KMS-11 (cell line): ENCODE measurements around the gene ASF1B.

Source experiments
- H2AFZ ChIP-seq: fragments of 200-600 bp; sonication (generic); 2 replicates; pipeline ENCODE4 v1.6.1; 2016; ENCODE audit warnings: antibody characterized with exemption, mixed run types, low read depth
- H3K27ac ChIP-seq: fragments of 200-600 bp; sonication (generic); 2 replicates; pipeline ENCODE4 v1.6.1; 2016; ENCODE audit warnings: mild to moderate bottlenecking, mixed run types
- H3K27me3 ChIP-seq: fragments of 200-600 bp; sonication (generic); 2 replicates; pipeline ENCODE4 v1.6.1; 2017; ENCODE audit warnings: mild to moderate bottlenecking, low read depth, mixed run types, moderate library complexity; ENCODE audit not compliant: insufficient read depth
- H3K36me3 ChIP-seq: fragments of 200-600 bp; sonication (generic); 2 replicates; pipeline ENCODE4 v1.6.1; 2017; ENCODE audit warnings: mild to moderate bottlenecking, mixed run types; ENCODE audit not compliant: insufficient read depth
- H3K4me1 ChIP-seq: fragments of 200-600 bp; sonication (generic); 2 replicates; pipeline ENCODE4 v1.6.1; 2016; ENCODE audit warnings: mild to moderate bottlenecking, low read depth, mixed run types; ENCODE audit not compliant: poor library complexity, severe bottlenecking
- H3K4me2 ChIP-seq: fragments of 200-600 bp; sonication (generic); 2 replicates; pipeline ENCODE4 v1.7.0; 2016; ENCODE audit warnings: mild to moderate bottlenecking, mixed run types
- H3K4me3 ChIP-seq: fragments of 200-600 bp; sonication (generic); IDR thresholded peaks from 2 replicates; pipeline ENCODE4 v1.6.1; 2017; ENCODE audit warnings: low read depth, low read length, mixed read lengths; ENCODE audit not compliant: insufficient read depth
- H3K79me2 ChIP-seq: fragments of 200-600 bp; sonication (generic); 2 replicates; pipeline ENCODE4 v1.6.1; 2016; ENCODE audit warnings: low read depth, mixed run types; ENCODE audit not compliant: insufficient read depth
- H3K9ac ChIP-seq: fragments of 200-600 bp; sonication (generic); 2 replicates; pipeline ENCODE4 v1.6.1; 2016; ENCODE audit warnings: mild to moderate bottlenecking, mixed run types
- H4K20me1 ChIP-seq: fragments of 200-600 bp; sonication (generic); 2 replicates; pipeline ENCODE4 v1.6.1; 2016; ENCODE audit warnings: mild to moderate bottlenecking, mixed run types; ENCODE audit not compliant: insufficient read depth
- TF ChIP-seq, protein P1 (sequence below): fragments of 200-600 bp; sonication (generic); conservative IDR thresholded peaks from 2 replicates; pipeline ENCODE4 v1.6.1; 2017; ENCODE audit warnings: low read depth, mild to moderate bottlenecking, antibody characterized with exemption, low read length, moderate library complexity, mixed read lengths

Gene ASF1B

GRCh38 chr19:14142262-14143190 is 6.1 kb upstream of the ASF1B start:
- TF ChIP-seq, protein P1, sequence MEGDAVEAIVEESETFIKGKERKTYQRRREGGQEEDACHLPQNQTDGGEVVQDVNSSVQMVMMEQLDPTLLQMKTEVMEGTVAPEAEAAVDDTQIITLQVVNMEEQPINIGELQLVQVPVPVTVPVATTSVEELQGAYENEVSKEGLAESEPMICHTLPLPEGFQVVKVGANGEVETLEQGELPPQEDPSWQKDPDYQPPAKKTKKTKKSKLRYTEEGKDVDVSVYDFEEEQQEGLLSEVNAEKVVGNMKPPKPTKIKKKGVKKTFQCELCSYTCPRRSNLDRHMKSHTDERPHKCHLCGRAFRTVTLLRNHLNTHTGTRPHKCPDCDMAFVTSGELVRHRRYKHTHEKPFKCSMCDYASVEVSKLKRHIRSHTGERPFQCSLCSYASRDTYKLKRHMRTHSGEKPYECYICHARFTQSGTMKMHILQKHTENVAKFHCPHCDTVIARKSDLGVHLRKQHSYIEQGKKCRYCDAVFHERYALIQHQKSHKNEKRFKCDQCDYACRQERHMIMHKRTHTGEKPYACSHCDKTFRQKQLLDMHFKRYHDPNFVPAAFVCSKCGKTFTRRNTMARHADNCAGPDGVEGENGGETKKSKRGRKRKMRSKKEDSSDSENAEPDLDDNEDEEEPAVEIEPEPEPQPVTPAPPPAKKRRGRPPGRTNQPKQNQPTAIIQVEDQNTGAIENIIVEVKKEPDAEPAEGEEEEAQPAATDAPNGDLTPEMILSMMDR, result no peak
- H3K4me2 ChIP-seq, result no peak overlapping the region
- no peak overlapping the region for H3K27ac ChIP-seq
- no peaks in the 10 kb centered on the region for H3K27me3 ChIP-seq
- no peak overlapping the region for H2AFZ ChIP-seq
- H3K79me2 ChIP-seq, result no peaks in the 10 kb centered on the region
- no peaks in the 10 kb centered on the region for H4K20me1 ChIP-seq
- no peaks in the 10 kb centered on the region for H3K36me3 ChIP-seq
- H3K4me3 ChIP-seq, result no peak overlapping the region
- H3K4me1 ChIP-seq, result peaks cover 8% of the 10 kb centered on the region
- no peak overlapping the region for H3K9ac ChIP-seq

- Histone ChIP-seq H3K79me2 (no peaks in the 10 kb centered on the region), H3K27ac (no peak overlapping the region), H3K36me3 (no peaks in the 10 kb centered on the region), H4K20me1 (no peaks in the 10 kb centered on the region), H3K4me1 (peaks cover 8% of the 10 kb centered on the region), H2AFZ (no peak overlapping the region), H3K27me3 (no peaks in the 10 kb centered on the region), H3K9ac (no peak overlapping the region), H3K4me2 (no peak overlapping the region), H3K4me3 (no peak overlapping the region)
- TF ChIP-seq, protein P1, result no peak
These were observed 4.7 kb upstream of the ASF1B start for GRCh38 chr19:14141041-14141440.

DNA sequence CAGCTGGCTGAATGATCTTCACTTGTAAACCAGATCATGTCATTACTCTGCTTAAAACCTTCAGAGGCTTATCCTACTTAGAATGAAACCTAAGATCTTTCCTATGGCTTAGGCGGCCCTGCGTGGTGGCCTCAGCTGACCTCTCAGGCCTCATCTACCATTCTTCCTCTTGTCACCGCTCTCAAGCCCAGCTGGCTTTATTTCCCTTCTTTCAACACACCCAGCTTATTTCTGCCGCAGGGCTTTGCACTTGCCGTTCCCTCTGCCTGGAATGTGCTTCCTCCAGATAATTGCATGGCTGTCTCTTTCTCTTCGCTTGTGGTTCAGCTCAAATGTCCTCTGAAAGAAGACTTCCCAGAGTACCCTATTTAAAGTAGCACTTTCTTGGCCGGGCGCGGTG is 3.6 kb upstream of the ASF1B start:
- no peak overlapping the region for H3K4me3 ChIP-seq
- H4K20me1 ChIP-seq, result no peaks in the 10 kb centered on the region
- H3K79me2 ChIP-seq, result peaks cover 10% of the 10 kb centered on the region
- H3K27ac ChIP-seq, result no peak overlapping the region
- H2AFZ ChIP-seq, result no peak overlapping the region
- TF ChIP-seq, protein P1, result no peak
- H3K4me2 ChIP-seq, result no peak overlapping the region
- H3K27me3 ChIP-seq, result no peaks in the 10 kb centered on the region
- no peaks in the 10 kb centered on the region for H3K36me3 ChIP-seq
- H3K4me1 ChIP-seq, result peaks cover 15% of the 10 kb centered on the region
- no peak overlapping the region for H3K9ac ChIP-seq

GRCh38 chr19:14138576-14139265 is 2.3 kb upstream of the ASF1B start:
- Histone ChIP-seq H3K4me2 (no peak overlapping the region; the same call in 1 of the 2 replicates), H3K9ac (no peak overlapping the region), H4K20me1 (no peaks in the 10 kb centered on the region), H3K4me1 (peaks cover 23% of the 10 kb centered on the region), H3K27ac (no peak overlapping the region), H3K36me3 (no peaks in the 10 kb centered on the region), H2AFZ (no peak overlapping the region), H3K79me2 (peaks cover 20% of the 10 kb centered on the region), H3K4me3 (no peak overlapping the region), H3K27me3 (no peaks in the 10 kb centered on the region)
- TF ChIP-seq, protein P1, result no peak
